NCI-H128 (cell line): Measurements from ENCODE around the gene TPI1.

Source experiments
- DNase-seq: peaks from one replicate; lab custom pipeline; 2025; ENCODE audit not compliant: unreplicated experiment; lab: John Stamatoyannopoulos, UW

TPI1 gene

GRCh38 chr12:6828781-6829535, 38.4 kb upstream of the TPI1 start:
- peak; percentile 19 for DNase-seq

DNA sequence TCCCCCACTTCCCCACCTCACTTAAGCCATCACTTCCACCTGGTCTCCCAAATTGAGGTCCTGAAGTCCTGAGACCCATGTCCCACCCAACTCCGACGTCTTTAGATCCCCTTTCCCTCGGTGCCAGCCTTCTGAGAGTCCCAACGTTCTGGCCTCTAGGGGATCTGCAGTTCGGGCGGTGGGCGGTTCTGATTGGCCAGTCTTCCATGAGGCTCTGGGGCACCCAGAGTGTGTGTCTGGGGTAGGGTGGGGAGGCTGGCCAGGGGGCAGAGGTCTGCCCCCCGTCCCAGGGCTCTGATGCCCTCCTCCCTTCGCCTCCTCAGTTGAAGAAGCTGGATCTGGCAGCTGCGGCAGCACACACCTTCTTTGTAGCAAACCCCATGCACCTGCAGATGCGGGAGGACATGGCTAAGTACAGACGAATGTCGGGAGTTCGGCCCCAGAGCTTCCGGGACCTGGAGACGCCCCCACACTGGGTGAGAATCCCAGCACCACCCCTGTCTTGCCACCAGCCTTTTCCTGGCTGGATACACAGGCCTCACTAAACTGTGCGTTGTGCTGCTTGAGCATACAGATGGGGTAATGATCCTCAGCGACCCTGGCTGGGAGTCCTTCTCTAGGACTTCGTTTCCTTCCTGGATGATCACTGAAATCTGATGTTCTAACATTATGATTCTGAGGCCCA, 37.7 kb upstream of the TPI1 start:
- DNase-seq: no peak

GRCh38 chr12:6830286-6830890, 36.9 kb upstream of the TPI1 start:
- no peak for DNase-seq

GRCh38 chr12:6830999-6831398, 36.3 kb upstream of the TPI1 start:
- DNase-seq: no peak

GRCh38 chr12:6831450-6831995, 35.8 kb upstream of the TPI1 start:
- DNase-seq: no peak

DNA sequence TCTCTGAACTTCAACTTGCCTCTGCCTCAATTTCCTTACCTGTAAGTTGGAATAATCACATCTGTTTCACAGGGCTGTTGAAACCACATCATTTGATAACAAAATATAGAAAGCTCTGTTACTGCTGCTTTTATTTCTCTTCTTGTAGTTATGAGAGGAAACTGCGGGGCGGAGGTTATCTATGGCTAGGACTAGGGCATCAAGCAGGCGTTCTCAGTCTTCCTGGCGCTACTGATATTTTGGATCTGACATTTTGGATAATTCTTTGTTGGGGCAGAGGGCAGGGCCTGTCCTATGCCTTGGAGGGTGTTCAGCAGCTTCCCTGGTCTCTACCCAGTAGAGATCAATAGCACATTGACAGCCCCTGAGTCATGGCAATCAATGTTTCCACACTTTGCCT, 35.2 kb upstream of the TPI1 start:
- no peak for DNase-seq

DNA sequence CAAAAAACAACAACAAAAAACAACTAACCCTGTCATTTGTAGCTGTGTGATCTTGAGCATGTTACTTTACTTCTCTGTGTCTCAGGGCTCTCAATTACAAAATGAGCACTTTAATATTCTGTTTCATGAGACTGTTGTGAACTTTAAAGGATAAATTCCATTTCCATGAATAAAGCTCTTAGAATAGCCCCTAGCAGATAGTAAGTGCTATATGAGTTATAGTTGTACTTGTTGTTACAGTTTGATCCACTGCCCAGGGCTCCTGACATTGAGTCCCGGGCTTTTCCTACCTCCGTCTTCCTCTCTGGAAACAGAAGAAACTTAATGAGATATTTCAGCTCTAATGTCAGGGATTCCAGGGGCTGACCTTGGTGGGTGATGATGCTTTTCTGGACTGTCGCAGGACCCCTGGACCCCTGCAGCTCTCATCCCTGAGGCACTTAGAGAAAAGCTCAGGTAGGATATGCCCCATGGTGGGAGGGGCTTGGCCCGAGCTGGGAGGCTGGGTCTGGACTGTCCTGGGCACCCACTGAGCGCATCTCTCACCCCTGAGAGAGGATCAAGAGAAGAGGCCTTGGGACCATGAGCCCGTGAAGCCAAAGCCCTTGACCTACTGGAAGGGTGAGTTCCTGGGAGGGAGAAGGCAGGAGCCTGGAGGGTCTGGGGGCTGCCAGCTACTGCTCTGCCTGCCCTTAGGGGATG, 34.0 kb upstream of the TPI1 start:
- DNase-seq: no peak

DNA sequence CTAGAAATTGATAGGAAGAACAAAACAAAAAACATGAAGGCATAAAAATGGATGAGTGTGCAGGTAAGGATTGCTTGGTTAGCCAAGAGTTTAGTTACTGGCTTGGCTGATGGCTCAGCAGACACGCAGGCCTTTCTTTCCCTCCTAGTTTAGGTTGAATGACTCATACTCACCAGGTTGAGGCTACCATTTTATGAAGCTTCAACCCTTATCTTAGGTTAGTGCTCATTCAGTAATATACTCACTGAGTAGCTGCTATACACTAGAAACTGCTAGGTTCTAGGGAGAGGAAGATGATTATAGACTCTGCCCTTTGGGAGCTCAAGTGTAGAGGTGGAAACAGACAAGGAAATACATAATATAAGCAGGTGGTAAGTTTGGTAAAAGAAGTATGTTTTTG, 33.1 kb upstream of the TPI1 start:
- DNase-seq: no peak

DNA sequence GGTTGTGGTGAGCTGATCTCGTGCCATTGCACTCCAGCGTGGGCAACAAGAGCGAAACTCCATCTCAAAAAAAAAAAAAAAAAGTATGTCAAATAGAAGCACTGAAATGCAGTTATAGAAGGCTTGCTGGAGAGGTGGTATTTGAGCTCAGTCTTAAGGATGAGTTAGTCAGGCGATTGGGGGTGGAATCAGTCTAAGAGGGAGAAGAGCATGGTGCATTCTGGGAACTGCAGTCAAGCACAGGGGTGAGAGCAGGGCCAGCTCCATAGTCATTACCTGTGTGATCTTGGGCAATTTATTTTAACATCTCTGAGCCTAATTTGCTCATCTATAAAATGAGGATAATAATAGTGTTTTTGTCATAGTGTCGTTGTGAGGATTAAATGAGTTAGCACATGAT, 32.5 kb upstream of the TPI1 start:
- no peak for DNase-seq

DNA sequence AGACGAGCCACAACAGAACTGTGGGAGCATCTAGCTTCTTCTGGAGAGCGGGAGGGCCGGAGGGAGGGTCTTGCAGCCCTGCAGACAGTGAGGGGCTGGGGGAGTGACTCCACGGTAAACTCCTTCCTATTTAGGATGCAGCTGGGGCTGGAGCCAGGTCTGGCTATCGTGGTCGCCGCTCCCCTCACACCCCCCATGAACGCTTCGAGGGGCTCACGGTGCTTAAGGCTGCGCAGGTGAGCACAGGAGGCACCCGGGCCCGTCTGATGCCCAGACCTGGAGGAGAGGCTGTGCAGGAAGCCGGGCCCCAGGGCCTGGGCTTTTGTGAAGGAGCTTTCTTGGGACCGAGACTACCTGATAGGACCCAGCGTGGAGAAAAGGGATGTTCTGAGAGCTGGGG, 30.5 kb upstream of the TPI1 start:
- no peak for DNase-seq

- no peak for DNase-seq
Measured at GRCh38 chr12:6837370-6838060, 29.8 kb upstream of the TPI1 start.

GRCh38 chr12:6838854-6839253, 28.5 kb upstream of the TPI1 start:
- DNase-seq: no peak

DNA sequence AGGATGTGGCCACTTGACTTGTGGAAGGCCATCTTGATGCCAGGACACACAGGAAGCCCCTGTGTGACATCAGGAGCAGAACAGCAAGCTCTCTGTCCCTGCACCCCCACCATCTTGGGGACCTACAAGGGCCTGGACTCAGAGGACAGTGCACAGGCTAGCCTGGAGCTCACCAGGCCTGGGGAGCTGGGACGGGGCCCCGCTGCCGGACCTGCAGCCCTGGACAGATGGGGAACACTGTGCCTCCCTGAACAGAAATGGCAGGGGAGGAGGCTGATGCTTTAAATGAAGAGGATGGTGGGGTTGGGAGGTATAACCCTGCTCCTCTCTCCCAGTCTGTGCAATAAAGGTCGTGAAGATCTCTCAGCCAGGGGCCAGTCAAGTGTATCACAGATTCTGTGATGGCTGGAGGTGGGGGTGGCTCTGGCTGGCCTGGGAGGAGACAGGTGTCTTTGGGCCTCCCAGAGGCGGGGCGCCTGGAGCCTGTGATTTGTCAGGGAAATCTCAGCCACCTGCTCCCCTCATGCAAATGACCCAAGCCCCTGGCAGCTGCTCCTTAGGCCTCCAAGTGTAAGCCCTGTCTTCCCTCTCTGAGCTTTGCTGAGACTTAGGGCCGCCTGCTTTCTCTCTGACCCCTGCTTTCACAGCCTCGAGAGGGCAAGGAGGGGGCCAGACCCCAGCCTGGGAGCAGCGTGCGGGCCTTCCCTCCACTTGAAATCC, 27.7 kb upstream of the TPI1 start:
- peak; percentile 85 for DNase-seq

DNA sequence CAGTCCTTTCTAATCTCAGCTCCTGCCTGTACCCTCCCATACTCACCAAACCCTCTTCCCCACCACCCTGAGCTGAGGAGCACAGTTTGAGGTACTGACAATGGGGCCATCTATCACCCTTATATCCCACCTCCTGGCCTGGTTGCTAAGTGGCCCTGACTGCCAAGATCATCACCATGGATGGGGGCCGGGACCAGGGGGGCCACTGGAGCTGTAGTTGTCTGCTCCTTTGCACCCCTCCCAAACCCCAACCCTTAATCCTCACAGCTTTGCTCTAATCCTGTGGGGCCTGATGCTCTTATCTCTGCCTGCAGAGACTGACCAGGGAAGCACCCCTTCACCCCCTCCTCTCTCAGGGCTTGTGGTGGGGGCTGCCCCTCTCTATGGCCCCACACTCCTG, 27.0 kb upstream of the TPI1 start:
- no peak for DNase-seq

DNA sequence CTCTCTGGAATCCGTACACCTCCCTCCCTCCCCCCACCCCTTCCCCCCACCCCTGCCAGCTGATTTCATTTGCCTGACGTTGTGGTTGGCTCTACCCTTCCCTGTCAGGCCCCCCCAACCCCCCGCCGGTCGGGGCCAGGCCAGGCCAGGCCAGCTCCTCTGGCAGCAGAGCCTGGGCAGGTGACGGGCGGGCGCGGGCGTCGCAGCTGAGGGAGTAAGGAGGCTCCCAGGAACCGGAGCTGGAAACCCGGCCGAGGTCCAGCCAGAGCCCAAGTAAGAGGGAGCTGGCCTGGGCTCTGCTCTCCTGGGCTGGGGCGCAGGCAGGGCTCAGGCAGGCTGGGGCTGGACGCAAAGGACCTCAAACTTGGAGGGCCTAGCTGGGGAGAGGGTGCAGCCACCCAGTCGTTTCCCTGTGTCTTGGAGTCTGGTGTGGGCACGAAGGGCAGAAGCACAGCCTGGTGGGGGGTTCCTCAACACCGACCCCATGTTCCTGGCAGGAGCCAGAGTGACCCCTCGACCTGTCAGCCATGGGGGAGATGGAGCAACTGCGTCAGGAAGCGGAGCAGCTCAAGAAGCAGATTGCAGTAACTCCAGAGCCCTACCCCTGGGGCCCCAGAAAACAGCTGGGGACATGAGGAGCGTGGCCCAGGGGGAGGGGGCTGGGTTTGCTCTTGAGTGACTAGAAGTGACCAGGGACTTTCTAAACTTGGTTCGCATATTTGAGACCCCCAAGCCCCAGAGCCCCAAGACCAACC, 26.4 kb upstream of the TPI1 start, which contains the start of gene GNB3:
TSS of gene GNB3 (plus strand) at position 165 of the 755 bp plus-strand sequence. CDS start at position 528, 363 bp downstream.
- DNase-seq: no peak

DNA sequence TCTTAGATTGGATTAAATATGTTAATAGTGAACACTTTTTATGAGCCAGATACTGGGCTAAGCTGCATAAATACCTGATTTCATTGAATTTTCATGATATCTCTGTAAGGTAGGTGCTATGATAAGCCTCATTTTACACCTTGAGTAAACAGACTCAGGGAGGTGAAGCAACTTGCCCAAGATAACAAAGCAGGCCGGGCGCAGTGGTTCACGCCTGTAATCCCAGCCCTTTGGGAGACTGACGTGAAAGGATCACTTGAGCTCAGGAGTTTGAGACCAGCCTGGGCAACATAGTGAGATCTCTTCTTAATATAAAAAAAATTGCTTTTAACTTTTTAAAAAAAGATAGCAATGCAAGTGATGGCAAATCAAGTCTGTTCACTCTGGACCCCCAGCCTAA, 25.3 kb upstream of the TPI1 start:
- no peak for DNase-seq

GRCh38 chr12:6843118-6843902, 24.0 kb upstream of the TPI1 start:
- DNase-seq: no peak

- DNase-seq: no peak
Measured at GRCh38 chr12:6845395-6845794, 21.9 kb upstream of the TPI1 start.
